ENCODE data around the gene GNG2.

- TF ChIP-seq CTCF (IDR thresholded peaks at IDR 0.05; ENCODE audit: poor library complexity) (no peak), EZH2 (IDR thresholded peaks at IDR 0.05; ENCODE audit: borderline replicate concordance) (no peak)
Measured at GRCh38 chr14:52007637-52008036, 147.2 kb downstream of the GNG2 start.

All from hepatocyte (in vitro differentiated cells).